ENCODE results near the gene SLC25A15.

Gene SLC25A15

DNA sequence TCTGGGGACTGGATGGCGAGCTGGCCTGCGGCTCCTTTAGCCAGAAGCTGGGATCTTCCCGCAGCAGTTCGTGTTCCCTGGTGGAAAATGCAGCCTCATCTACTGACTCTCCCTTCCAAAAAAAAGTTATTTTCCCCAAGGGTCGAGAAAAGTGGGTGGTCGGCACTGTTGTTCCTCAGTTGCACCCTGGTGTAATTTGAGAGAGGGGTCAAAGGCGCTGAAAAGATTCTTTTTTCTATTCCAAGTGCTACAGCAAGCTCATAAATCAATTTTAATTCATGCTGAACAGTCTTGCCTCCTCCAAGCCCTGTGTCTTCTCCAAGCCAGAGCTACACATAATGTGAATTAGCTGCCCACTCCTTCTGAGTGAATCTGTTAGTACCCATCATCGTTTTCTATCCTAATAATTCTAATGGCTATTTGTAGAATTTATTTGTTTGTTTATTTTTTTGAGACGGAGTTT lies 774 bp downstream of the SLC25A15 start:
- H3K4me3 ChIP-seq = peak overlapping the region; percentile 67 to 71
- H3K4me1 ChIP-seq = peaks cover 0 to 13% (median 4%) of the 10 kb centered on the region in 4 donors
- H3K36me3 ChIP-seq = peaks cover 0 to 10% (median 0%) of the 10 kb centered on the region in 3 donors
- no peak for DNase-seq
- peak overlapping the region; percentile 80 to 83 for H3K27ac ChIP-seq
- intact Hi-C loops (cut with DNase I; ENCODE audit: low total_unique reads) = no loop called here
- no peak for TF ChIP-seq CTCF (IDR thresholded peaks at IDR 0.05)
- H3K27me3 ChIP-seq = no peaks in the 10 kb centered on the region
- H3K9me3 ChIP-seq = no peaks in the 10 kb centered on the region

DNA sequence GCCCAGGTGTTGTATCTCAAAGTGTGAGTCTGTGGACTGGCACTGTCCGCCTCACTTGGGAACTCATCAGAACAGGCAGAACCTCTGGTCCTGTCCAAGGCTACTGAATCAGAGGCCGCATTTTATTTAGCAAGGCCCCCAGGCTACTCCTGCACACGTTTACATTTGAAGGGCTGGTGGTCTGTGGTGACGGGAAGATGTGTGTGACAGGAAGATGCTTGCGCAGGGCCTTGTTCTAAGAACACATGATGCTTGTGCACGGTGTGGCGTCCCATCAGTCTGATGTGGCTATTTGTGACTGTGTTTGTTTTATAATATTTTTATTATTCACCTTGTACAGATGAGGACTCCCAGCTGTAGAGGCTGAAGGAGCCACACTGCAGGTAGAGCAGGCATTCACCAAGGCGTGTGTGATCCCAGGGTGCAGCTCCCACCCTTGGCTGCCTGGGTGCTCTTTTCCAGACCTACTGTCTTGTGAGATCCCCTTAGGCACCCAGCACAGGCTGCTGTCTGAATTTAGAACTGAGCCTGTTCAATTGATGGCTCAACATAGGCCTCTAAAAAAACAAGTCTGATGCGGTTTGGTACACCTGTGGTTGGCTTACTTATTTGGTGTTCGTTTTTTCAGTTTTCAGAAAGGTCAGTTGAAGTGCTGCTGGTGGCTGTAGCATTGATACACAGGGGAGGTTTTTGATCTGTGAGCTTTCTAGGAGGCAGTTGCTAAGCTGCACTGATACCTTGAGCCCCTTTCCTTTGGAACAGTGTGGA lies 3.1 kb downstream of the SLC25A15 start:
- Histone ChIP-seq H3K27me3 (no peaks in the 10 kb centered on the region), H3K27ac (no peak overlapping the region), H3K36me3 (peaks cover 0 to 28% (median 0%) of the 10 kb centered on the region in 3 donors), H3K4me1 (peaks cover 0 to 13% (median 4%) of the 10 kb centered on the region in 4 donors), H3K9me3 (no peaks in the 10 kb centered on the region), H3K4me3 (no peak overlapping the region)
- intact Hi-C loops (cut with DNase I; ENCODE audit: low total_unique reads) = no loop called here
- no peak for TF ChIP-seq CTCF (IDR thresholded peaks at IDR 0.05)
- DNase-seq = peak in 1 of 2 donors; percentile 34

DNA sequence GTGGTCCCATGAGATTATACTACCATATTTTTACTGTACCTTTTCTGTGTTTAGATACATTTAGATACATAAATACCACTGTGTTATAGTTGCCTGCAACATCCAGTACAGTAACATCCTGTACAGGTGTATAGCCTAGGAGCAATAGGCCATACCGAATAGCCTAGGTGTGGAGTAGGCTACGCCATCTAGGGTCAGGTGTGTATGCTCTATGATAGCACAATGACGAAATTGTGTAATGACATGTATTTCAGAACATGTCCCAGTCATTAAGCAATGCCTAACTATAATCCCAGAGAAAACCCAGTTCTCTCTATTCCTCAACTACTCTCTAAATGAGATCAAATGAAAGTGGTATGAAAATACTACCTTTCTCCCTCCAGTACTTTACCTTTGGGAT lies 3.9 kb downstream of the SLC25A15 start:
- peaks cover 0 to 13% (median 4%) of the 10 kb centered on the region in 4 donors for H3K4me1 ChIP-seq
- H3K27ac ChIP-seq = no peak overlapping the region
- intact Hi-C loops (cut with DNase I; ENCODE audit: low total_unique reads) = no loop called here
- DNase-seq = no peak
- H3K4me3 ChIP-seq = no peak overlapping the region
- no peak for TF ChIP-seq CTCF (IDR thresholded peaks at IDR 0.05)
- H3K36me3 ChIP-seq = peaks cover 0 to 28% (median 0%) of the 10 kb centered on the region in 3 donors
- no peaks in the 10 kb centered on the region for H3K9me3 ChIP-seq
- no peaks in the 10 kb centered on the region for H3K27me3 ChIP-seq

DNA sequence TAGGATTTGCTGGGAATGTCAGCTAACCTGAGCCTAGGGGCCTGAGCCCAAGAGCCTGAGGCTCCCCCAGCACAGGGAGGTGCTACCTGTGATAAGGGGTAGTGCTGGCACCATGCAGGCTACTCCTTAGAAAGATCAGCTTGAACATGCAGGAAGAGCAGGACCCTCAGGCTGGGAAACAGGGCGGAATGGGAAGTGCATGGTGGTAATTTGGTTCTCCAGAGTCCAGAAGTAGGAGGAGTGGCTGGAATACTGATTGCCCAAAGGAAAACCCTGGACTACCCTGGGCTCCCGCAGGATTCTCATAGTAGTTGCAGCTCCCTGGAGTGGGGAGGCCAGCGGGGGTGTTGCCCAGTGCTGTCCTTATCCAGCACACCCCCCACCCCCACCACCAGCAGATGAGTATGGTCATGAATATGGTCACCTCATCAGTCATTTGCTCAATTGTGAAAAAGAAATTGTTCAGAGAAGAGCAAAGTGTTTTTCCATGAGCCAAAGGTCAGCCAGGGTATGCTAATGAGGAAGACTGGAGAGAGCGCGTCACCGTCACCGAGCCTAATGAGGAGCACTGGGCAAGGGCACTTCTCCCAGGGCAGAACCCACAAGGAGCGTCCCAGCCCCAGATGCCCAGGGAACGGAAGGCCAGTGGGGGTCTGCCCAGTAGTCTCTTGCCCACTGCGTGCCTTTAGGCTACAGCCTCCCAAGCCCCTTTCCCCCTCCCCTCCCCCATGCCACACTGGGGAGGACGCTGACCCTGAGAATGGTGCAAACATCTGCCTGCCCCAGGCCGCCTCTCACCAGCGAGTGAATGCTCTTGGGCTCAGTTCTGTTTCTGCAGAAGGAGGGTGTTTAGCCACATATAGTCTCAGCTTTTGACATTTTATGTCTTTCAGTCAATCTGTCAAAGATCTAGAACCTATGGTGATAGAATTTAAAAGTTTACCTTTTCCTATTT lies 5.3 kb downstream of the SLC25A15 start:
- H3K9me3 ChIP-seq = no peaks in the 10 kb centered on the region
- DNase-seq = no peak
- peaks cover 0 to 42% (median 6%) of the 10 kb centered on the region in 3 donors for H3K36me3 ChIP-seq
- intact Hi-C loops (cut with DNase I; ENCODE audit: low total_unique reads) = no loop called here
- H3K27ac ChIP-seq = no peak overlapping the region
- H3K4me3 ChIP-seq = no peak overlapping the region
- no peaks in the 10 kb centered on the region for H3K27me3 ChIP-seq
- TF ChIP-seq CTCF (IDR thresholded peaks at IDR 0.05) = no peak
- H3K4me1 ChIP-seq = peaks cover 0 to 9% (median 4%) of the 10 kb centered on the region in 4 donors

- Histone ChIP-seq H3K36me3 (peaks cover 0 to 61% (median 14%) of the 10 kb centered on the region in 3 donors), H3K27ac (no peak overlapping the region), H3K9me3 (no peaks in the 10 kb centered on the region), H3K4me3 (no peak overlapping the region), H3K4me1 (no peaks in the 10 kb centered on the region), H3K27me3 (no peaks in the 10 kb centered on the region)
- no peak for TF ChIP-seq CTCF (IDR thresholded peaks at IDR 0.05)
- intact Hi-C loops (cut with DNase I; ENCODE audit: low total_unique reads) = no loop called here
- no peak for DNase-seq
These were observed 7.2 kb downstream of the SLC25A15 start for GRCh38 chr13:40796649-40797048.
